Mesenchymal stem cell (in vitro differentiated cells and primary cell): ENCODE data around the gene CCSER1.

ENCODE experiments used
- DNase-seq: peaks from one replicate; pipeline ENCODE4 v3.0.0-alpha.2; 2013
- H2AFZ ChIP-seq: one replicate; pipeline ENCODE4 v1.6.1; 2013; ENCODE audit warnings: low read depth, mild to moderate bottlenecking, control low read depth, inconsistent platforms, low read length, moderate library complexity
- H2AK5ac ChIP-seq: 2 replicates; pipeline ENCODE4 v1.6.1; 2013; ENCODE audit warnings: low read length, moderate library complexity, mild to moderate bottlenecking, inconsistent platforms; ENCODE audit not compliant: severe bottlenecking
- H2BK120ac ChIP-seq: one replicate; pipeline ENCODE4 v1.6.1; 2013; ENCODE audit warnings: low read depth, mild to moderate bottlenecking, inconsistent platforms, low read length, moderate library complexity
- H2BK12ac ChIP-seq, 2 experiments: one replicate each; pipeline ENCODE4 v1.6.1; 2013; ENCODE audit warnings: inconsistent platforms in 2 of 2, low read length in 2 of 2, mild to moderate bottlenecking in 2 of 2, moderate library complexity in 2 of 2, control low read depth in 1 of 2
- H2BK15ac ChIP-seq: one replicate; pipeline ENCODE4 v1.6.1; 2013; ENCODE audit warnings: mild to moderate bottlenecking, low read depth, inconsistent platforms; ENCODE audit not compliant: poor library complexity, severe bottlenecking
- H2BK5ac ChIP-seq: 2 replicates; pipeline ENCODE4 v1.6.1; 2013; ENCODE audit warnings: low read depth, mild to moderate bottlenecking, low read length, control low read depth, inconsistent platforms; ENCODE audit not compliant: poor library complexity, severe bottlenecking
- H3K14ac ChIP-seq, 2 experiments: one replicate each; pipeline ENCODE4 v1.6.1; 2013; ENCODE audit warnings: inconsistent platforms in 2 of 2, low read length in 2 of 2, control low read depth in 1 of 2, mild to moderate bottlenecking in 1 of 2, moderate library complexity in 1 of 2
- H3K18ac ChIP-seq, 2 experiments: one replicate each; pipeline ENCODE4 v1.6.1; 2013; ENCODE audit warnings: inconsistent platforms in 2 of 2, low read length in 2 of 2, control low read depth in 1 of 2, low read depth in 1 of 2, mild to moderate bottlenecking in 1 of 2
- H3K23ac ChIP-seq, 2 experiments: one replicate each; pipeline ENCODE4 v1.6.1; 2013; ENCODE audit warnings: inconsistent platforms in 2 of 2, low read length in 2 of 2, mild to moderate bottlenecking in 2 of 2, moderate library complexity in 2 of 2, control low read depth in 1 of 2
- H3K27ac ChIP-seq: 2 replicates; pipeline ENCODE4 v1.5.1; 2013; ENCODE audit warnings: mild to moderate bottlenecking, moderate library complexity, low read length, control low read depth, inconsistent platforms; ENCODE audit not compliant: poor library complexity, severe bottlenecking
- H3K27me3 ChIP-seq, 2 experiments: 2 replicates each; pipeline versions ENCODE4 v1.6.1 to v1.7.0; 2013; ENCODE audit warnings: low read length in 2 of 2, mild to moderate bottlenecking in 2 of 2, moderate library complexity in 2 of 2, control low read depth in 1 of 2, inconsistent platforms in 1 of 2; ENCODE audit not compliant: control insufficient read depth in 1 of 2, insufficient read depth in 1 of 2
- H3K36me3 ChIP-seq, 2 experiments: 2 replicates each; pipeline versions ENCODE4 v1.6.1 to v1.7.0; 2013; ENCODE audit warnings: low read length in 2 of 2, control low read depth in 1 of 2, inconsistent platforms in 1 of 2, low read depth in 1 of 2, mild to moderate bottlenecking in 1 of 2; ENCODE audit not compliant: insufficient read depth in 2 of 2, control insufficient read depth in 1 of 2
- H3K4ac ChIP-seq, 2 experiments: one replicate each; pipeline ENCODE4 v1.6.1; 2013; ENCODE audit warnings: inconsistent platforms in 2 of 2, low read length in 2 of 2, mild to moderate bottlenecking in 2 of 2, moderate library complexity in 2 of 2, control low read depth in 1 of 2, low read depth in 1 of 2
- H3K4me1 ChIP-seq: 2 replicates; pipeline ENCODE4 v1.6.1; 2013; ENCODE audit warnings: low read depth, low read length, control low read depth; ENCODE audit not compliant: control insufficient read depth, insufficient read depth
- H3K4me2 ChIP-seq: 2 replicates; pipeline ENCODE4 v1.6.1; 2013; ENCODE audit warnings: low read length, mild to moderate bottlenecking, inconsistent platforms; ENCODE audit not compliant: poor library complexity, severe bottlenecking
- H3K4me3 ChIP-seq, 2 experiments: 2 replicates each; pipeline versions ENCODE4 v1.5.1 to v1.7.0; 2013; ENCODE audit warnings: low read length in 2 of 2, mild to moderate bottlenecking in 2 of 2, control low read depth in 1 of 2, low read depth in 1 of 2; ENCODE audit not compliant: insufficient read depth in 1 of 2
- H3K79me1 ChIP-seq: replicated peaks from 2 replicates; pipeline ENCODE4 v1.6.1; 2013; ENCODE audit warnings: mild to moderate bottlenecking, control low read depth, low read length, inconsistent platforms; ENCODE audit not compliant: poor library complexity, severe bottlenecking
- H3K9ac ChIP-seq: 2 replicates; pipeline ENCODE4 v1.7.0; 2013; ENCODE audit warnings: mild to moderate bottlenecking, low read length, moderate library complexity
- H3K9me3 ChIP-seq: 2 replicates; pipeline ENCODE4 v1.7.0; 2013; ENCODE audit warnings: mild to moderate bottlenecking, low read length; ENCODE audit not compliant: control insufficient read depth
- H4K8ac ChIP-seq: one replicate; pipeline ENCODE4 v1.6.1; 2013; ENCODE audit warnings: inconsistent platforms, mild to moderate bottlenecking, low read length, moderate library complexity
- H4K91ac ChIP-seq: one replicate; pipeline ENCODE4 v1.6.1; 2013; ENCODE audit warnings: mild to moderate bottlenecking, low read length, inconsistent platforms
- WGBS: methylation state at CpG from one replicate; pipeline ENCODE4 v1.1.7; 2013; ENCODE audit warnings: mixed read lengths; 5-methylcytosine and 5-hydroxymethylcytosine counted together

Gene CCSER1

GRCh38 chr4:90220459-90220858, 93.3 kb downstream of the CCSER1 start:
- Histone ChIP-seq H2AK5ac (no peak overlapping the region), H3K23ac (no peak overlapping the region), H3K18ac (no peak overlapping the region), H3K4me1 (no peaks in the 10 kb centered on the region), H3K14ac (no peak overlapping the region), H3K9ac (no peak overlapping the region), H4K91ac (no peak overlapping the region), H2BK15ac (no peak overlapping the region), H3K4ac (no peak overlapping the region), H2BK5ac (no peak overlapping the region), H3K27me3 (no peaks in the 10 kb centered on the region), H2AFZ (no peak overlapping the region), H3K4me2 (no peak overlapping the region), H2BK12ac (no peak overlapping the region), H3K4me3 (no peak overlapping the region), H3K79me1 (no peaks in the 10 kb centered on the region), H3K36me3 (no peaks in the 10 kb centered on the region), H4K8ac (no peak overlapping the region), H3K27ac (no peak overlapping the region), H3K9me3 (no peaks in the 10 kb centered on the region), H2BK120ac (no peak overlapping the region)
- 81% methylated on average over 4 of the region's 4 CpGs for WGBS
- no peak for DNase-seq

- Histone ChIP-seq H2BK5ac (no peak overlapping the region), H3K9ac (no peak overlapping the region), H2BK120ac (no peak overlapping the region), H3K4me2 (no peak overlapping the region), H4K8ac (no peak overlapping the region), H3K4me3 (no peak overlapping the region), H3K79me1 (no peaks in the 10 kb centered on the region), H3K4me1 (no peaks in the 10 kb centered on the region), H3K23ac (no peak overlapping the region), H3K4ac (no peak overlapping the region), H3K27ac (no peak overlapping the region), H3K27me3 (no peaks in the 10 kb centered on the region), H3K36me3 (no peaks in the 10 kb centered on the region), H2AFZ (no peak overlapping the region), H3K18ac (no peak overlapping the region), H2BK12ac (no peak overlapping the region), H3K14ac (no peak overlapping the region), H2BK15ac (no peak overlapping the region), H4K91ac (no peak overlapping the region), H3K9me3 (no peaks in the 10 kb centered on the region), H2AK5ac (no peak overlapping the region)
- peak; percentile 5 for DNase-seq
Measured at GRCh38 chr4:90226734-90227133, 99.5 kb downstream of the CCSER1 start.

GRCh38 chr4:90227177-90227576, 100.0 kb downstream of the CCSER1 start:
- no peak overlapping the region for H3K27ac ChIP-seq
- no peak overlapping the region for H2BK12ac ChIP-seq
- no peak overlapping the region for H3K4me2 ChIP-seq
- no peak overlapping the region for H3K14ac ChIP-seq
- H4K91ac ChIP-seq = no peak overlapping the region
- H3K18ac ChIP-seq = no peak overlapping the region
- no peak overlapping the region for H3K23ac ChIP-seq
- no peaks in the 10 kb centered on the region for H3K79me1 ChIP-seq
- no peak overlapping the region for H4K8ac ChIP-seq
- no peaks in the 10 kb centered on the region for H3K27me3 ChIP-seq
- no peak overlapping the region for H2BK120ac ChIP-seq
- no peak overlapping the region for H3K9ac ChIP-seq
- no peak overlapping the region for H3K4ac ChIP-seq
- H3K4me1 ChIP-seq = no peaks in the 10 kb centered on the region
- 100% methylated on average over 1 of the region's 3 CpGs for WGBS
- no peak overlapping the region for H2AK5ac ChIP-seq
- H2BK15ac ChIP-seq = no peak overlapping the region
- no peak for DNase-seq
- no peaks in the 10 kb centered on the region for H3K36me3 ChIP-seq
- H3K9me3 ChIP-seq = no peaks in the 10 kb centered on the region
- H2AFZ ChIP-seq = no peak overlapping the region
- no peak overlapping the region for H3K4me3 ChIP-seq
- no peak overlapping the region for H2BK5ac ChIP-seq

- Histone ChIP-seq H3K9ac (no peak overlapping the region), H3K36me3 (no peaks in the 10 kb centered on the region), H3K79me1 (no peaks in the 10 kb centered on the region), H3K4me2 (no peak overlapping the region), H2BK120ac (no peak overlapping the region), H3K18ac (no peak overlapping the region), H3K14ac (no peak overlapping the region), H4K8ac (no peak overlapping the region), H2AK5ac (no peak overlapping the region), H3K4me1 (no peaks in the 10 kb centered on the region), H3K9me3 (no peaks in the 10 kb centered on the region), H2BK15ac (no peak overlapping the region), H3K4me3 (no peak overlapping the region), H3K23ac (no peak overlapping the region), H2BK5ac (no peak overlapping the region), H3K4ac (no peak overlapping the region), H3K27ac (no peak overlapping the region), H2BK12ac (no peak overlapping the region), H4K91ac (no peak overlapping the region), H2AFZ (no peak overlapping the region), H3K27me3 (no peaks in the 10 kb centered on the region)
- DNase-seq = no peak
- 86% methylated on average over 7 of the region's 8 CpGs for WGBS
Measured at GRCh38 chr4:90234916-90235547, 107.8 kb downstream of the CCSER1 start.
